Spleen (tissue), 11 donors: ENCODE results near the gene ANKRD44. TPM values are rescaled to one million over a fixed set of nuclear protein-coding genes. Genes with fewer than 3 reads are reported as not detected.

ENCODE experiments used
- DNase-seq: peaks from one replicate; pipeline ENCODE4 v3.0.0-alpha.2; 2020
- H3K27ac ChIP-seq, 8 donors: fragments of 200-600 bp; sonication (generic) in 7 of 8; 1 replicate in 4 of 8; 2 replicates in 4 of 8; pipeline versions ENCODE4 v1.5.0 to v1.8.0; 2016 to 2021; ENCODE audit warnings: inconsistent platforms in 4 of 8, mild to moderate bottlenecking in 4 of 8, moderate library complexity in 1 of 8
- H3K27me3 ChIP-seq, 7 donors: fragments of 200-600 bp; sonication (generic) in 6 of 7; replicated peaks in 1 of 7; 1 replicate in 4 of 7; 2 replicates in 3 of 7; pipeline versions ENCODE4 v1.5.0 to v1.8.0; 2016 to 2021; ENCODE audit warnings: inconsistent platforms in 3 of 7, mild to moderate bottlenecking in 1 of 7
- H3K36me3 ChIP-seq, 6 donors: fragments of 200-600 bp; sonication (generic) in 5 of 6; 1 replicate in 4 of 6; 2 replicates in 2 of 6; pipeline versions ENCODE4 v1.5.0 to v1.8.0; 2016 to 2021; ENCODE audit warnings: inconsistent platforms in 2 of 6
- H3K4me1 ChIP-seq, 6 donors: fragments of 200-600 bp; sonication (generic) in 5 of 6; 1 replicate in 3 of 6; 2 replicates in 3 of 6; pipeline versions ENCODE4 v1.5.0 to v1.8.0; 2016 to 2021; ENCODE audit warnings: inconsistent platforms in 3 of 6
- H3K4me3 ChIP-seq, 8 donors: fragments of 200-600 bp; sonication (generic) in 7 of 8; 1 replicate in 4 of 8; 2 replicates in 4 of 8; pipeline versions ENCODE4 v1.5.0 to v1.8.0; 2016 to 2021; ENCODE audit warnings: inconsistent platforms in 4 of 8, mild to moderate bottlenecking in 4 of 8, moderate library complexity in 2 of 8
- H3K9me3 ChIP-seq, 8 donors: fragments of 200-600 bp; sonication (generic) in 7 of 8; 1 replicate in 4 of 8; 2 replicates in 4 of 8; pipeline versions ENCODE4 v1.5.0 to v1.8.0; 2016 to 2021; ENCODE audit warnings: inconsistent platforms in 4 of 8
- CTCF ChIP-seq, 11 experiments: fragments of 200-600 bp in 7 of 11; fragments of 450-650 bp in 4 of 11; sonication (generic) in 4 of 11; IDR thresholded peaks in 8 of 11; conservative IDR thresholded peaks in 3 of 11; 1 replicate in 7 of 11; 2 replicates in 4 of 11; pipeline versions ENCODE4 v1.4.0 to v1.8.0; 2016 to 2021; ENCODE audit warnings: antibody characterized with exemption in 11 of 11, inconsistent platforms in 4 of 11, mild to moderate bottlenecking in 1 of 11
- POLR2A ChIP-seq, 3 donors: fragments of 450-650 bp; IDR thresholded peaks; one replicate each; pipeline ENCODE4 v1.5.1; 2017; ENCODE audit warnings: antibody characterized with exemption in 3 of 3, mild to moderate bottlenecking in 1 of 3
- POLR2AphosphoS5 ChIP-seq, 3 donors: sonication (generic); formaldehyde crosslinking; IDR thresholded peaks; one replicate each; pipeline ENCODE4 v1.5.1; 2017; ENCODE audit warnings: antibody characterized with exemption in 3 of 3
- WGBS, 5 donors: extraction: QIAGEN DNeasy Blood & Tissue Kit in 3 of 5; methylation state at CpG; one replicate each; pipeline versions ENCODE4 v1.1.5 to v1.1.7; 2013 to 2018; 5-methylcytosine and 5-hydroxymethylcytosine counted together
- intact Hi-C: fragments of 100-400 bp; cut with DNase I; formaldehyde crosslinking; loops from one replicate; pipeline ENCODE4 v1.15.0; 2023; ENCODE audit warnings: low total_unique reads
- polyA plus RNA-seq, 3 donors: library from polyadenylated mRNA; stranded (reverse); fragments of 200-250 nt; gene quantifications; one replicate each; pipeline ENCODE4 v1.2.1, GENCODE V29; 2013
- total RNA-seq, 7 donors: library from RNA; depleted of rRNA in 3 of 7; stranded (reverse); fragments of >200 nt in 3 of 7; fragmentation: NEBNext Ultra II Directional in 4 of 7; extraction: Animal tissue kit (Norgen Biotek cat#: 25700) in 4 of 7; gene quantifications; one replicate each; pipeline versions ENCODE4 v1.1.0 to v1.2.1, GENCODE V29; 2016 to 2021
- donor health status: healthy with polysubstance abuse.
- donor health status: DM: no; HTN: no; CAD: no; lungs with moderate emphysema.
- donor health status: DM: no; HTN: no; CAD: no.
- donor health status: Bipolar disorder and iron deficiency.
- donor health status: healthy.
- donor health status: DM: no; HTN: no; CAD: no.
- donor health status: DM: yes; HTN: yes; CAD: no.

The ANKRD44 gene
- total and polyA plus RNA-seq, 10 donors: 16.0 to 183 (median 140) TPM

GRCh38 chr2:197176522-197176921 lies 134.1 kb downstream of the ANKRD44 start:
- Histone ChIP-seq H3K27ac (no peak overlapping the region), H3K36me3 (peaks cover 0 to 21% (median 2%) of the 10 kb centered on the region in 6 donors), H3K9me3 (no peaks in the 10 kb centered on the region), H3K4me1 (peaks cover 0 to 93% (median 23%) of the 10 kb centered on the region in 6 donors), H3K27me3 (no peaks in the 10 kb centered on the region), H3K4me3 (no peak overlapping the region)
- intact Hi-C loops: no loop called here
- 0 to 3% (median 0%) methylated on average over 1 of the region's 1 CpG for WGBS, 5 donors
- DNase-seq: no peak
- TF ChIP-seq CTCF (IDR thresholded peaks at IDR 0.05 in 8 of 11, conservative IDR thresholded peaks at IDR 0.05 in 3 of 11): no peak
- TF ChIP-seq POLR2AphosphoS5 (IDR thresholded peaks at IDR 0.05): no peak
- TF ChIP-seq POLR2A (IDR thresholded peaks at IDR 0.05): no peak

- no peaks in the 10 kb centered on the region for H3K9me3 ChIP-seq
- 76 to 91% (median 87%) methylated on average over 2 of the region's 2 CpGs for WGBS, 5 donors
- TF ChIP-seq POLR2A (IDR thresholded peaks at IDR 0.05): no peak
- peak in 1 of 3 donors; percentile 27 for TF ChIP-seq POLR2AphosphoS5 (IDR thresholded peaks at IDR 0.05)
- TF ChIP-seq CTCF (IDR thresholded peaks at IDR 0.05 in 8 of 11, conservative IDR thresholded peaks at IDR 0.05 in 3 of 11): no peak
- peaks cover 0 to 13% (median 0%) of the 10 kb centered on the region in 6 donors for H3K36me3 ChIP-seq
- H3K27me3 ChIP-seq: no peaks in the 10 kb centered on the region
- DNase-seq: no peak
- intact Hi-C loops: no loop called here
- H3K4me1 ChIP-seq: peaks cover 0 to 93% (median 20%) of the 10 kb centered on the region in 6 donors
- no peak overlapping the region for H3K27ac ChIP-seq
- H3K4me3 ChIP-seq: no peak overlapping the region
Observed at GRCh38 chr2:197174539-197175094, 136.0 kb downstream of the ANKRD44 start.

- 68 to 85% (median 78%) methylated on average over 4 of the region's 4 CpGs for whole genome bisulfite sequencing, 5 donors
Observed at GRCh38 chr2:197171582-197171981, 139.0 kb downstream of the ANKRD44 start.

More at GRCh38 chr2:197171582-197171981, 139.0 kb downstream of the ANKRD44 start:
- Histone ChIP-seq H3K9me3 (no peaks in the 10 kb centered on the region), H3K36me3 (peaks cover 0 to 12% (median 0%) of the 10 kb centered on the region in 6 donors), H3K4me1 (peaks cover 2 to 95% (median 34%) of the 10 kb centered on the region in 6 donors), H3K4me3 (no peak overlapping the region), H3K27ac (peak overlapping the region in 1 of 8 donors; percentile 16), H3K27me3 (no peaks in the 10 kb centered on the region)
- intact Hi-C loops: no loop called here
- DNase-seq: no peak
- TF ChIP-seq CTCF (IDR thresholded peaks at IDR 0.05 in 8 of 11, conservative IDR thresholded peaks at IDR 0.05 in 3 of 11): no peak
